ENCODE measurements around the gene HABP2.

The HABP2 gene

GRCh38 chr10:113616244-113617074 lies 63.6 kb downstream of the HABP2 start:
- Mint-ChIP-seq H3K4me3 (no peak overlapping the region), H3K36me3 (ENCODE audit: low read depth) (no peaks in the 10 kb centered on the region), H3K9me3 (no peaks in the 10 kb centered on the region), H3K27ac (no peak overlapping the region), H3K27me3 (peaks cover 63% of the 10 kb centered on the region), H3K4me1 (ENCODE audit: low read depth) (no peaks in the 10 kb centered on the region)
- no peak for DNase-seq

- Mint-ChIP-seq H3K27ac (no peak overlapping the region), H3K27me3 (peaks cover 63% of the 10 kb centered on the region), H3K4me3 (no peak overlapping the region), H3K9me3 (no peaks in the 10 kb centered on the region), H3K4me1 (ENCODE audit: low read depth) (no peaks in the 10 kb centered on the region), H3K36me3 (ENCODE audit: low read depth) (no peaks in the 10 kb centered on the region)
- DNase-seq: no peak
These were observed 64.2 kb downstream of the HABP2 start for GRCh38 chr10:113617086-113617485.

- Mint-ChIP-seq H3K4me1 (ENCODE audit: low read depth) (no peaks in the 10 kb centered on the region), H3K27ac (no peak overlapping the region), H3K36me3 (ENCODE audit: low read depth) (no peaks in the 10 kb centered on the region), H3K9me3 (no peaks in the 10 kb centered on the region), H3K4me3 (no peak overlapping the region), H3K27me3 (peaks cover 59% of the 10 kb centered on the region)
- DNase-seq: no peak
These were observed 65.5 kb downstream of the HABP2 start for GRCh38 chr10:113618338-113618737.

- H3K27ac Mint-ChIP-seq: no peak overlapping the region
- no peak for DNase-seq
- no peaks in the 10 kb centered on the region for H3K9me3 Mint-ChIP-seq
- peaks cover 57% of the 10 kb centered on the region for H3K27me3 Mint-ChIP-seq
- H3K36me3 Mint-ChIP-seq (ENCODE audit: low read depth): no peaks in the 10 kb centered on the region
- H3K4me1 Mint-ChIP-seq (ENCODE audit: low read depth): no peaks in the 10 kb centered on the region
- H3K4me3 Mint-ChIP-seq: no peak overlapping the region
These were observed 66.5 kb downstream of the HABP2 start for GRCh38 chr10:113619401-113619800.

- Mint-ChIP-seq H3K27ac (no peak overlapping the region), H3K9me3 (no peaks in the 10 kb centered on the region)
These were observed 67.7 kb downstream of the HABP2 start for GRCh38 chr10:113620511-113620910.

GRCh38 chr10:113620936-113621335 lies 68.1 kb downstream of the HABP2 start:
- Mint-ChIP-seq H3K9me3 (no peaks in the 10 kb centered on the region), H3K4me1 (ENCODE audit: low read depth) (no peaks in the 10 kb centered on the region), H3K4me3 (no peak overlapping the region), H3K27me3 (peaks cover 55% of the 10 kb centered on the region), H3K36me3 (ENCODE audit: low read depth) (no peaks in the 10 kb centered on the region), H3K27ac (no peak overlapping the region)
- DNase-seq: no peak

More at GRCh38 chr10:113620511-113620910, 67.7 kb downstream of the HABP2 start:
- Mint-ChIP-seq H3K36me3 (ENCODE audit: low read depth) (no peaks in the 10 kb centered on the region), H3K4me3 (no peak overlapping the region), H3K27me3 (peaks cover 58% of the 10 kb centered on the region), H3K4me1 (ENCODE audit: low read depth) (no peaks in the 10 kb centered on the region)
- DNase-seq: no peak

- Mint-ChIP-seq H3K4me3 (no peak overlapping the region), H3K9me3 (no peaks in the 10 kb centered on the region), H3K4me1 (ENCODE audit: low read depth) (no peaks in the 10 kb centered on the region), H3K27me3 (peaks cover 53% of the 10 kb centered on the region), H3K27ac (no peak overlapping the region), H3K36me3 (ENCODE audit: low read depth) (no peaks in the 10 kb centered on the region)
- no peak for DNase-seq
These were observed 68.9 kb downstream of the HABP2 start for GRCh38 chr10:113621799-113622198.

GRCh38 chr10:113622831-113623230 lies 70.0 kb downstream of the HABP2 start:
- Mint-ChIP-seq H3K4me1 (ENCODE audit: low read depth) (no peaks in the 10 kb centered on the region), H3K36me3 (ENCODE audit: low read depth) (no peaks in the 10 kb centered on the region), H3K4me3 (no peak overlapping the region), H3K9me3 (no peaks in the 10 kb centered on the region), H3K27me3 (peaks cover 45% of the 10 kb centered on the region), H3K27ac (no peak overlapping the region)
- no peak for DNase-seq

GRCh38 chr10:113625461-113626186 lies 72.8 kb downstream of the HABP2 start:
- H3K4me1 Mint-ChIP-seq (ENCODE audit: low read depth): no peaks in the 10 kb centered on the region
- no peaks in the 10 kb centered on the region for H3K9me3 Mint-ChIP-seq
- peaks cover 26% of the 10 kb centered on the region for H3K27me3 Mint-ChIP-seq
- no peak overlapping the region for H3K4me3 Mint-ChIP-seq
- H3K36me3 Mint-ChIP-seq (ENCODE audit: low read depth): no peaks in the 10 kb centered on the region
- no peak overlapping the region for H3K27ac Mint-ChIP-seq
- no peak for DNase-seq

GRCh38 chr10:113626809-113627355 lies 74.0 kb downstream of the HABP2 start:
- Mint-ChIP-seq H3K27ac (no peak overlapping the region), H3K36me3 (ENCODE audit: low read depth) (no peaks in the 10 kb centered on the region), H3K27me3 (peaks cover 26% of the 10 kb centered on the region), H3K4me1 (ENCODE audit: low read depth) (no peaks in the 10 kb centered on the region), H3K9me3 (no peaks in the 10 kb centered on the region), H3K4me3 (no peak overlapping the region)
- DNase-seq: no peak

GRCh38 chr10:113627836-113628235 lies 75.0 kb downstream of the HABP2 start:
- Mint-ChIP-seq H3K27ac (no peak overlapping the region), H3K9me3 (no peaks in the 10 kb centered on the region), H3K4me1 (ENCODE audit: low read depth) (no peaks in the 10 kb centered on the region), H3K4me3 (no peak overlapping the region), H3K27me3 (peaks cover 26% of the 10 kb centered on the region), H3K36me3 (ENCODE audit: low read depth) (no peaks in the 10 kb centered on the region)
- no peak for DNase-seq

GRCh38 chr10:113628607-113629153 lies 75.8 kb downstream of the HABP2 start:
- DNase-seq: no peak
- H3K27ac Mint-ChIP-seq: no peak overlapping the region
- H3K27me3 Mint-ChIP-seq: peaks cover 26% of the 10 kb centered on the region
- H3K36me3 Mint-ChIP-seq (ENCODE audit: low read depth): no peaks in the 10 kb centered on the region
- H3K4me3 Mint-ChIP-seq: no peak overlapping the region
- no peaks in the 10 kb centered on the region for H3K9me3 Mint-ChIP-seq
- H3K4me1 Mint-ChIP-seq (ENCODE audit: low read depth): no peaks in the 10 kb centered on the region

GRCh38 chr10:113630929-113631533 lies 78.2 kb downstream of the HABP2 start:
- Mint-ChIP-seq H3K36me3 (ENCODE audit: low read depth) (no peaks in the 10 kb centered on the region), H3K9me3 (no peaks in the 10 kb centered on the region), H3K27me3 (peaks cover 27% of the 10 kb centered on the region), H3K4me3 (no peak overlapping the region), H3K4me1 (ENCODE audit: low read depth) (no peaks in the 10 kb centered on the region), H3K27ac (no peak overlapping the region)
- no peak for DNase-seq

- H3K27ac Mint-ChIP-seq: no peak overlapping the region
- no peak overlapping the region for H3K4me3 Mint-ChIP-seq
- no peaks in the 10 kb centered on the region for H3K4me1 Mint-ChIP-seq (ENCODE audit: low read depth)
- DNase-seq: no peak
- no peaks in the 10 kb centered on the region for H3K36me3 Mint-ChIP-seq (ENCODE audit: low read depth)
- H3K27me3 Mint-ChIP-seq: peaks cover 26% of the 10 kb centered on the region
- H3K9me3 Mint-ChIP-seq: no peaks in the 10 kb centered on the region
These were observed 79.0 kb downstream of the HABP2 start for GRCh38 chr10:113631684-113632367.
